ENCODE data around the gene KRTAP9-3. TPM values are rescaled to one million over a fixed set of nuclear protein-coding genes. Genes with fewer than 3 reads are reported as not detected.
"Not testable (repeated sequence)": the region's sequence is repeated elsewhere in the genome, so short reads cannot be mapped to it uniquely, and the experiment has no call there.

The KRTAP9-3 gene
- not detected for total RNA-seq

DNA sequence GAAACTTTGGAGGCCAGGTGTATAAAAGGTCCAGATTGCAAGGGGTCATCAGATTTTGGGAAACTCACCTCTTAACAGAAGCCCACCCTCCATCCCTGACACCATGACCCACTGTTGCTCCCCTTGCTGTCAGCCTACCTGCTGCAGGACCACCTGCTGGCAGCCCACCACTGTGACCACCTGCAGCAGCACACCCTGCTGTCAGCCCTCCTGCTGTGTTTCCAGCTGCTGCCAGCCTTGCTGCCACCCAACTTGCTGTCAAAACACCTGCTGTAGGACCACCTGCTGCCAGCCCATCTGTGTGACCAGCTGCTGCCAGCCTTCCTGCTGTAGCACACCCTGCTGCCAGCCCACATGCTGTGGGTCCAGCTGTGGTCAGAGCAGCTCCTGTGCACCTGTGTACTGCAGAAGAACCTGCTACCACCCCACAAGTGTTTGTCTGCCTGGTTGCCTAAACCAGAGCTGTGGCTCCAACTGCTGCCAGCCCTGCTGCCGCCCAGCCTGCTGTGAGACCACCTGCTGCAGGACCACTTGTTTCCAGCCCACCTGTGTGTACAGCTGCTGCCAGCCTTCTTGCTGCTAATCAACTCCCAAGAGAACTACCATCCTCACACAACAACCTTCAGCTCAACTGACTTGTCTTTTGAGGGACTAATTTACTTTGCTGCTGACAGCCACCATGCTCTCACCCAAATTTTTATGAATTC lies at the start of gene KRTAP9-3:
TSS of gene KRTAP9-3 (plus strand) at position 51 of the 707 bp plus-strand sequence. CDS start at position 104, 53 bp downstream.
- POLR2A ChIA-PET; H3K4me3 Mint-ChIP-seq; ATAC-seq (ENCODE audit: low read depth); H3K4me1 Mint-ChIP-seq; H3K9me3 Mint-ChIP-seq; H3K27ac Mint-ChIP-seq; H3K36me3 Mint-ChIP-seq; DNase-seq: not testable (repeated sequence)
- H3K27me3 Mint-ChIP-seq: peaks cover 12% of the 10 kb centered on the region

DNA sequence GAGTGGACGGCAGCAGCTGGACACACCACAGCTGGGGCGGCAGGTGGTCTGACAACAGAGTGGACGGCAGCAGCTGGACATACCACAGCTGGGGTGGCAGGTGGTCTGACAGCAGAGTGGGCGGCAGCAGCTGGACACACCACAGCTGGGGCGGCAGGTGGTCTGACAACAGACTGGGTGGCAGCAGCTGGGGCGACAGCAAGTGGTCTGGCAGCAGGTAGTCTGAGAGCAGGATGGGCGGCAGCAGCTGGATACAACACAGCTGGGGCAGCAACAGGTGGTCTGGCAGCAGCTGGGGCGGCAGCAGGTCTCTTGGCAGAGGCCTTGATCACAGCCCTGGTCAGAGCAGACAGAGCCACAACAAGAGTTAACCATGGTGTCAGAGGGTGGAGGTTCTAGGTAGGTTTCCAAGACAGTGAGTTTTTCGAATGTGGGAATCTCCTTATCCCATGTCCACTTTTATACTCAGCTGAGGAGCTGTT lies 47.7 kb upstream of the KRTAP9-3 start, which contains the start of gene KRTAP4-1:
TSS of gene KRTAP4-1 (minus strand) at position 432 of the 482 bp plus-strand sequence. CDS start at position 375, 57 bp downstream.
- no peak for ATAC-seq (ENCODE audit: low read depth)
- Mint-ChIP-seq H3K27ac (no peak within 1 kb of the TSS), H3K4me3 (no peak within 1 kb of the TSS), H3K4me1 (no peaks in the 10 kb centered on the region), H3K9me3 (no peaks in the 10 kb centered on the region), H3K27me3 (peaks cover 3% of the 10 kb centered on the region), H3K36me3 (no peaks in the 10 kb centered on the region)
- POLR2A ChIA-PET: no interaction called here
- DNase-seq: no peak

DNA sequence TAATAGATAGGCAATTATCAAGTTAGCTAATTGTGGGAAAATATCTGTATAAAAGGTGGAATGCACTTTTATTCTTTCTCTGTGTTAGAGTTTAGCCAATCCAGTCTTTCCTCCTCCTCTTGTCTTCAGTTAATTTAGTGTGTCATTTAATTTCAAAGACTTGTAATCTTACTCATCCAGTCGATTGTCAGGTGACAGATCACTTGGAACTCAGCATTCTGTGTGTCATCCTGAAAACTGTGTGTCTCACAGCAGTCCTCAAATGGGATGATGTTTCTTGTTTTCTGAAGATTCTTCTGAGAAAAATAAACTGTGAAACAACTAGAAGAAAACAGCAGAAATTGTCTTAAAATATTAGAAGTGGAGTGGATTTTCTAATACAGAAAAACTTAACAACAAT lies 47.2 kb upstream of the KRTAP9-3 start:
- H3K9me3 Mint-ChIP-seq: no peaks in the 10 kb centered on the region

GRCh38 chr17:41186872-41187271 lies 45.4 kb upstream of the KRTAP9-3 start:
- Mint-ChIP-seq H3K4me3 (no peak overlapping the region), H3K36me3 (no peaks in the 10 kb centered on the region), H3K4me1 (no peaks in the 10 kb centered on the region), H3K9me3 (no peaks in the 10 kb centered on the region), H3K27ac (no peak overlapping the region), H3K27me3 (peaks cover 3% of the 10 kb centered on the region)
- no peak for DNase-seq
- POLR2A ChIA-PET: no interaction called here
- no peak for ATAC-seq (ENCODE audit: low read depth)

More for the DNA sequence above, 47.2 kb upstream of the KRTAP9-3 start:
- Mint-ChIP-seq H3K36me3 (no peaks in the 10 kb centered on the region), H3K4me1 (no peaks in the 10 kb centered on the region), H3K27me3 (peaks cover 3% of the 10 kb centered on the region), H3K27ac (no peak overlapping the region), H3K4me3 (no peak overlapping the region)
- ATAC-seq (ENCODE audit: low read depth): no peak
- POLR2A ChIA-PET: no interaction called here
- no peak for DNase-seq

DNA sequence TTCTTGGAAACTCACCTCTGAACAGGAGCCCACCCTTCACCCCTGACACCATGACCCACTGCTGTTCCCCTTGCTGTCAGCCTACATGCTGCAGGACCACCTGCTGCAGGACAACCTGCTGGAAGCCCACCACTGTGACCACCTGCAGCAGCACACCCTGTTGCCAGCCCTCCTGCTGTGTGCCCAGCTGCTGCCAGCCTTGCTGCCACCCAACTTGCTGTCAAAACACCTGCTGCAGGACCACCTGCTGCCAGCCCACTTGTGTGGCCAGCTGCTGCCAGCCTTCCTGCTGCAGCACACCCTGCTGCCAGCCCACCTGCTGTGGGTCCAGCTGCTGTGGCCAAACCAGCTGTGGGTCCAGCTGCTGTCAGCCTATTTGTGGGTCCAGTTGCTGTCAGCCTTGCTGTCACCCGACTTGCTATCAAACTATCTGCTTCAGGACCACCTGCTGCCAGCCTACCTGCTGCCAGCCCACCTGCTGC lies 42.4 kb upstream of the KRTAP9-3 start, which contains the start of gene KRTAP9-1:
TSS of gene KRTAP9-1 (plus strand) at position 51 of the 482 bp plus-strand sequence. CDS start at position 51, 0 bp downstream.
- ATAC-seq (ENCODE audit: low read depth); H3K9me3 Mint-ChIP-seq; DNase-seq; POLR2A ChIA-PET; H3K27me3 Mint-ChIP-seq; H3K27ac Mint-ChIP-seq; H3K4me3 Mint-ChIP-seq; H3K4me1 Mint-ChIP-seq; H3K36me3 Mint-ChIP-seq: not testable (repeated sequence)

DNA sequence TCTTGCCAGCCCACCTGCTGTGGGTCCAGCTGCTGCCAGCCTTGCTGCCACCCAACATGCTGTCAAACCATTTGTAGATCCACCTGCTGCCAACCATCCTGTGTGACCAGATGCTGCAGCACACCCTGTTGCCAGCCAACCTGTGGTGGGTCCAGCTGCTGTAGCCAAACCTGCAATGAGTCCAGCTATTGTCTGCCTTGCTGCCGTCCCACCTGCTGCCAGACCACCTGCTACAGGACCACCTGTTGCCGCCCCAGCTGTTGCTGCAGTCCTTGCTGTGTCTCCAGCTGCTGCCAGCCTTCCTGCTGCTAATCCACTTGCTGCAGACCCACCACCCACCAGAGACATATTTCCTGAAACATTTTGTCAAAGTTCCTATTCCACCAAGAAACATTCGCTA lies 41.9 kb upstream of the KRTAP9-3 start:
- H3K4me1 Mint-ChIP-seq: no peaks in the 10 kb centered on the region

DNA sequence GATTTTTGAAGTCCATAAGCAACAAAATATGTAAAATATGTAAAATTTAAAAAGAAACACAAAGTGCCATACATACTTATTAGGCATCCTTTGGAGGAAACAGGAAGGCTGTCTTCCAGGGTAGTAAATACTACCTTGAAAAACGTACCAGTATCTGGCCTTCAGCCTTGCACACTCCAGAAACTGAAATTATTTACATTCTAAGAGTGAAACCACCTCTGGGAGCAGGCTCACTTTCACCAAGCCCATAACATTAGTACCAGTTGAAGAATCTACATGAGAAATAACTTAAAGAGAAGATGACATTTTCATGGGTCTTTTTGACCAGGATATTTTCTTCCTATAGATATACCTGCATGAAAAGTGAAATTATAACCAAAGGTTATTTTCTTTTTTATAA lies 36.2 kb upstream of the KRTAP9-3 start:
- no peak overlapping the region for H3K27ac Mint-ChIP-seq
- no peaks in the 10 kb centered on the region for H3K36me3 Mint-ChIP-seq
- ATAC-seq (ENCODE audit: low read depth): no peak

More for the DNA sequence above, 41.9 kb upstream of the KRTAP9-3 start:
- no peak for DNase-seq
- H3K9me3 Mint-ChIP-seq: peaks cover 1% of the 10 kb centered on the region
- no peak for ATAC-seq (ENCODE audit: low read depth)
- H3K27ac Mint-ChIP-seq: no peak overlapping the region
- H3K4me3 Mint-ChIP-seq: no peak overlapping the region
- POLR2A ChIA-PET: no interaction called here
- no peaks in the 10 kb centered on the region for H3K36me3 Mint-ChIP-seq
- H3K27me3 Mint-ChIP-seq: peaks cover 3% of the 10 kb centered on the region

DNA sequence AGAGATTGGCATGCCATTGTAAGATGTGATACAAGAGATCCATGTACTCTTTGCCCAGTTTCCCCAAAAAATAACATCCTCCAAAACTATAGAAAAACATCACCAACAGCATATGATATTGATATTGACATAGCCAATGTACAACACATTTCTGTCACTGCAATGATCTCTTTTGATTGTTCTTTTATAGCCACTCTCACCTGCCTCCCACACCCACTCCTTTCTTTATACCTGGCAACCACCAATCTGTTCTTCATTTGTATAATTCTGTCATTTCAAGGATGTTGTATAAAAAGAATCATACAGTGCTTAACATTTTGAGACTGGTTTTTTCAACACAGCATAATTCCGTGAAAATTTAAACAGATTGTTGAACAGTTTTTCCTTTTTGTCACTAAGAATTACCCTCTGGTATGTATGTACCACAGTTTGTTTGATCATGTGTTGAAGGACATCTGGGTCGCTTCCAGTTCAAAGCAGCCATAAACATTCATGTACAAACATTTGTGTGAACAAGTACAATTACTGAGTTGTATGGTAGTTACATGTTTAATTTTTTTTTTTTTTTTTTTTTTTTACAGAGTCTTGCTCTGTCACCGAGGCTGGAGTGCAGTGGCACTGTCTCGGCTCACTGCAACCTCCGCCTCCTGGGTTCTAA lies 32.7 kb upstream of the KRTAP9-3 start:
- H3K4me3 Mint-ChIP-seq: no peak overlapping the region
- no peak for DNase-seq
- H3K9me3 Mint-ChIP-seq: no peaks in the 10 kb centered on the region
- no peaks in the 10 kb centered on the region for H3K4me1 Mint-ChIP-seq
- POLR2A ChIA-PET: no interaction called here
- no peaks in the 10 kb centered on the region for H3K36me3 Mint-ChIP-seq
- no peak for ATAC-seq (ENCODE audit: low read depth)
- no peak overlapping the region for H3K27ac Mint-ChIP-seq
- no peaks in the 10 kb centered on the region for H3K27me3 Mint-ChIP-seq

More for the DNA sequence above, 36.2 kb upstream of the KRTAP9-3 start:
- DNase-seq: no peak
- H3K9me3 Mint-ChIP-seq: peaks cover 1% of the 10 kb centered on the region
- POLR2A ChIA-PET: no interaction called here
- H3K4me1 Mint-ChIP-seq: no peaks in the 10 kb centered on the region
- no peaks in the 10 kb centered on the region for H3K27me3 Mint-ChIP-seq
- no peak overlapping the region for H3K4me3 Mint-ChIP-seq

DNA sequence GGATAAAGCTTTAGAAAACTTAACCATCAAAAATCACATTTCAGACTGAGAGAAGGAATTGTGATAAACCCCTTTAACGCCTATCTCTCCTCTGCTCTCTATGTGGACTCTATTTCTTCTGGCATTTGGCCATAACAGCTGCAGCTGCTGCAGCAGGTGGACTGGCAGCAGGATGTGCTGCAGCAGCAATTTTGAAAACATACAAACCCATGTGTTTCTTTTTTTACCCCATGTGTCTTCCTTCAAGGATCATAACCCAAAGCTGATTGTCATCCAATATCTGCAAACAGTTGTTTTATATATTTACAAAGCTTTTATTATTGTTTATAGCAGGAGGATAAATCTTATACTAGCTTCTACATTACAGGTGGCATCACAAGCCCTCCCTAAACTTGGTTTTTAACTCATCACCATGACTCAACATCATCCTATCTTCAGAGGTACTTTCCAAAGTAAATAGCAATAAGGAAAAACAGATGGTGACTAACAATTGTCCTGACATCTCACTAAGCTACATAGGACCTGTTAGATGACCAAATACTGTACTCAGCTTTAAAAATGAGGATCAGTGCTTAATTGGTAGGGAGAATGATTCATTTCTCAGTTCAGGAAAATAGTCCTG lies 20.3 kb upstream of the KRTAP9-3 start:
- Mint-ChIP-seq H3K27me3 (peaks cover 10% of the 10 kb centered on the region), H3K4me1 (no peaks in the 10 kb centered on the region), H3K4me3 (no peak overlapping the region), H3K36me3 (no peaks in the 10 kb centered on the region), H3K27ac (no peak overlapping the region), H3K9me3 (peaks cover 1% of the 10 kb centered on the region)
- ATAC-seq (ENCODE audit: low read depth) (no peak), DNase-seq (no peak)
- POLR2A ChIA-PET: no interaction called here

GRCh38 chr17:41212524-41213169 lies 19.6 kb upstream of the KRTAP9-3 start:
- no peaks in the 10 kb centered on the region for H3K36me3 Mint-ChIP-seq
- H3K27me3 Mint-ChIP-seq: peaks cover 10% of the 10 kb centered on the region
- DNase-seq: no peak
- H3K4me3 Mint-ChIP-seq: no peak overlapping the region
- POLR2A ChIA-PET: no interaction called here
- ATAC-seq (ENCODE audit: low read depth): no peak
- H3K27ac Mint-ChIP-seq: no peak overlapping the region
- H3K4me1 Mint-ChIP-seq: no peaks in the 10 kb centered on the region
- H3K9me3 Mint-ChIP-seq: peaks cover 1% of the 10 kb centered on the region

DNA sequence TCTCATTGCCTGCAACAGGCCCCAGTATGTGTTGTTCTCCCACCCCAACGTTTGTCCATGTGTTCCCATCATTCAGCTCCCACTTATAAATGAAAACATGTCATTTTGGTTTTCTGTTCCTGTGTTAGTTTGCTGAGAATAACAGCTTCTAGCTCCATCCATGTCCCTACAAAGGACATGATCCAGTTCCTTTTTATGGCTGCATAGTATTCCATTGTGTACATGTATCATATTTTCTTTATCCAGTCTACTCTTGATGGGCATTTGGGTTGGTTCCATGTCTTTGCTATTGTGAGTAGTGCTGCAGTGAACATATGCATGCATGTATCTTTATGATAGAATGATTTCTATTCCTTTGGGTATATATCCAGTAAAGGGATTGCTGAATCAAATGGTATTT lies 16.6 kb upstream of the KRTAP9-3 start:
- no peaks in the 10 kb centered on the region for H3K36me3 Mint-ChIP-seq
- ATAC-seq (ENCODE audit: low read depth): no peak
- H3K9me3 Mint-ChIP-seq: peaks cover 6% of the 10 kb centered on the region
- H3K27ac Mint-ChIP-seq: no peak overlapping the region
- H3K27me3 Mint-ChIP-seq: no peaks in the 10 kb centered on the region
- H3K4me1 Mint-ChIP-seq: no peaks in the 10 kb centered on the region
- no peak for DNase-seq
- no peak overlapping the region for H3K4me3 Mint-ChIP-seq
- POLR2A ChIA-PET: no interaction called here

DNA sequence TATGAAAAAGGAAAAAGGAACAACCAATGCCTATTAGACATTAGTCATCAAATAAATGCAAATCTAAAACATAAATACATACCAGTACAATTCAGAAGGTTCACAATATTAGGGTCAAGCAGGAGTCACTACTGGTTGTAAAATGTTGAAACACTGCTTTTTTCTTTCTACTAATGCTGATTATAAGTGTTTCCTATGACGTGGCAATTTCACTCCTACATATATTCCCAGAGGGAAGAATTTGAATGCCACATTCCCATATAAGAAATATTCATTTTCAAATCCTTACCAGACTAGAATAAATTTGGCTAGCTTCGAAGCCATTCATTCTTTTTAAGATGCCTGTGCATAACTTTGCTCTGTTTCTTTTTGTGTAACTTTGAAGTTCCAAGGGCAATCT lies 8.4 kb upstream of the KRTAP9-3 start:
- Mint-ChIP-seq H3K27me3 (peaks cover 4% of the 10 kb centered on the region), H3K9me3 (peaks cover 4% of the 10 kb centered on the region), H3K4me3 (no peak overlapping the region), H3K36me3 (no peaks in the 10 kb centered on the region), H3K27ac (no peak overlapping the region), H3K4me1 (no peaks in the 10 kb centered on the region)
- ATAC-seq (ENCODE audit: low read depth): no peak
- POLR2A ChIA-PET: no interaction called here
- DNase-seq: no peak

DNA sequence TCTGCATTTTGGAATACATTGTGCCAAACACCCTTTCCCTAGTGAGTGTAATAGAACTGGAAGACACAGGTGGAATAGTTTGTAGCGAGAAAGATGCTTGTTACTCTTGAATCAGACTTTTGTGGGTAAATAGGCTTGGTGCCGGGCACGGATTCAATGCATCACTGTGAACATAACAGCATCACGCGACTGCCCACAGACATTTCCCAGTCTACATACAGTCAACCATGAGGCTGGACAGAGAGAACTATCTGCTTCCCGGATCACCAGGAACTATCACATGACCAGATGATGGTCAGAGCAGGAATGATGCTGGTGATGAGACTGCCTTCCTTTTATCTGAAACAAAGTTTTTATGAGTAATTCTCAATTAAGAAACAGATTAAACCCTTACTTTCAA lies 6.2 kb upstream of the KRTAP9-3 start:
- Mint-ChIP-seq H3K4me1 (no peaks in the 10 kb centered on the region), H3K4me3 (no peak overlapping the region), H3K9me3 (no peaks in the 10 kb centered on the region), H3K36me3 (no peaks in the 10 kb centered on the region), H3K27ac (no peak overlapping the region), H3K27me3 (peaks cover 5% of the 10 kb centered on the region)
- DNase-seq: no peak
- no peak for ATAC-seq (ENCODE audit: low read depth)
- POLR2A ChIA-PET: no interaction called here

Data from activated naive CD8-positive, alpha-beta T cell treated with anti-CD3 and anti-CD28 coated beads, Interleukin-2, amount 10 ng/mL, durations not matched to agents 7 days and 5 days (primary cell).